K562 treated with DMSO at 1 percent for 4 hours (cell line): ENCODE data around the gene TOMM22. TPM values are rescaled to one million over a fixed set of nuclear protein-coding genes. Genes with fewer than 3 reads are reported as not detected.

Experiments
- total RNA-seq: library from RNA; unstranded; fragments of 300-600 nt; gene quantifications from 2 replicates; pipeline ENCODE4 v1.2.3, GENCODE V29; 2022; ENCODE audit not compliant: insufficient read depth

Gene TOMM22
- 9.8 and 11.7 TPM in 2 replicates for total RNA-seq

DNA sequence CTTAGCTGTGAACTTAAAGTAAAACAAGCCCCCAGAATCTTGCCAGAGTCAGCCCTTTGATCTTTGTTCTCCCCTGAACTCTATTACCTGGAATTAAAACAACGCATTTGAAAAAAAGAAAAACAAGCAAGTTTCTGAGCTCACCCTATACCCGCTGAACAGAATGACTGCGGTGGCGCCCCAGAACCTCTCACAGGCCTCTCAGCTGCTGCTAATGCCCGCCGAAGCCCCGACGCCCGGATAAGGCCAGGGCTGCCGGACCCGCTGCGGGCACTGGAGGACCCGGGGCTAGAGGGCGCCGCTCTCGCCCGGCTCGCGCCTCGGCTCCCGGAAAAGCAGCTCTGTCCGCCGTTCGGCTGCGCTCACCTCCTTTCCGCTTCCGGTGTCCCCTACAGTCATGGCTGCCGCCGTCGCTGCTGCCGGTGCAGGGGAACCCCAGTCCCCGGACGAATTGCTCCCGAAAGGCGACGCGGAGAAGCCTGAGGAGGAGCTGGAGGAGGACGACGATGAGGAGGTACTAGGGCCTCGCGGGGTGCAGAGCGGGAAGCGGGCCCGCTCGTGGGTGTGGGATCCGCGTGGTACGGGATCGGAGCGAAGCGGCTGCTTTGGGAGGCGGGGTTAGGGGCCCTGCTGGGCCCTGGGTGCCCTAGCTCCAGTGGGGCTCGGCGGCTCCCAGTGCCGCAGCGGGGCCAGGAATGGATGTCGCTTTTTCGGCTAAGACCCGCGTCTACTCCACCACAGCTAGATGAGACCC lies at the start of gene TOMM22:
Gene TOMM22 (plus strand): TSS at position 376 of the 754 bp plus-strand sequence. CDS start 22 bp downstream, at position 398.

DNA sequence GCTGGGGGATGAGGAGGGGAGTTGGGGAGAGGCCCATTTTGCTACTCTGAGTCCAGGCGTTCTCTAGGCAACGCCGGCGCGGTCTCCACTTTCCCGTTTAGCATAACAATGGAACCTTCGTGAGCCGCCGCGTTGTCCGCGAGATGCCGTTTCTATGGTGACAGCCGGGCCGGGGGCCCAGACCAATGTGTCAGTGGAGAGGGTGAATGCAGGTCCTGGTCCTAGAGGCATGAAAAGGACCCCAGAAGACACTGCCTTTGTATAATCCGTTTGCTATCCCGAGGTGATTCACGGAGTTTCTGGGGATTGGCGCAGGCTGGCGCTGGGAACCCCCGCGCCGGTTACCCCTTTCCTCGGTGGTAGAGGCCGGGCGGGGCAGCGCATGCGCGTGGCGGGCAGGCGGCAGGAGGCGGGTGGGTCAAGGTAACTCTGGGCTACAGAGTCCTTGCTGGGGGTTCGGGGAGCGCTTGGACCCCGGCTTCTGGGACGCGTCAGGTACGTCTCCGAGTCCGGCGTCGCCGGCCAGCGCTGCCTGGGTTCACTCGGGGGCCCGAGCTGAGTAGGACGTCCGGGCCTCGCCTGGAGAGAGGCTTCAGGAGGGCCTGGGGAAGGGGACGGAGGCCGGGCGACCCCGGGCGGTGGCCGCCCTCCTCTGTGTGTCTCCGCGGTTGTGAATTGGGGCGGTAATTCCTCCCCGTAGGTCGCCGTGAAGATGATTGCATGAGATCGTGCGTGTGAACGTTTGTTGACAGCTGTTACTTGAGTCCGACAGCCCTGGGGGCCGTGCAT lies 25.3 kb upstream of the TOMM22 start, which contains the start of the genes CBY1 and FAM227A:
Gene CBY1 (plus strand): TSS at position 383 of the 789 bp plus-strand sequence. CDS start 11,417 bp downstream, outside the sequence.
Gene FAM227A (minus strand): TSS at position 137 of the 789 bp plus-strand sequence. CDS start 6,224 bp downstream, outside the sequence.

DNA sequence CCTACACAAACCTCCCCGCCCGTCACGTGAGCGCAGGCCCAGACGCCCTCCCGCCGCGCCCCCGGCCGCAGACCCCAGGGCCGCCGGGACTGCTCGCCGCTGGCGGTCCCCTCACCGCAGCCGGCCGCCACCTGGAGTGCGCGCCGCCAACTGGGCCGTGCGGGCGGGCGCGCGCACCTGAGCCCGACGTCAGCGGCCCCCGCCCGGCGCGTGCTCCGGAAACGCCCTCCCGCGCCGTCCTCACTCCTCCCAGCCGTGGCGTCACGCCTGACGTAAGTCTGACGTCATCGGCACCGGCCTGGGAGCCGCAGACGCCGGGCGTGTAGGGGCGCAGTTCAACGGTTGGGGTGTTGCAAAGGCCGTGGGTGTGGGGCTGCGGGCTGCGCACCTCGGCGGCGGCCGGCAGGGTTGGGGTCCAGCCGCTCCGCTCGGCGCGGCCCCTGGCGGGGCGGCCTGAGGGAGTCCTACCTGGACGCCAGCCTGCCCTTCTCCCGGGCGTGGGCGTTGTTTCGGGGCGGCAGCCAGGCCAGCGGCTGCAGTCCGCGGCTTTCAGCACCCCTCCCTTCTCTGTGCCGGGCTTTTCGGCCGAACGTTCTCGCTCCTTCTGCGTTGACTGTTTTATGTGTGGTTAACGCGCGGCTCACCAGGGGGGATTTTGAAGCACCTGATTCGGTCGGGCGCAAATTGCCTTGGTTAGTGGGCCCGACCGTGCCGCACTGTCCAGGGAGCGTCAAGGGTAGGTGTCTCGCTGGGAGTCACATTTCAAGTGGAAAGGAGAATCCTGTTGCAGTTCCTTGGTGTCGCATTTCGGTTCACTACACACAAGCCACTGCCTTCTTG lies 19.3 kb downstream of the TOMM22 start, which contains the start of gene JOSD1:
Gene JOSD1 (minus strand): TSS at position 155 of the 840 bp plus-strand sequence. CDS start 956 bp downstream, outside the sequence.

DNA sequence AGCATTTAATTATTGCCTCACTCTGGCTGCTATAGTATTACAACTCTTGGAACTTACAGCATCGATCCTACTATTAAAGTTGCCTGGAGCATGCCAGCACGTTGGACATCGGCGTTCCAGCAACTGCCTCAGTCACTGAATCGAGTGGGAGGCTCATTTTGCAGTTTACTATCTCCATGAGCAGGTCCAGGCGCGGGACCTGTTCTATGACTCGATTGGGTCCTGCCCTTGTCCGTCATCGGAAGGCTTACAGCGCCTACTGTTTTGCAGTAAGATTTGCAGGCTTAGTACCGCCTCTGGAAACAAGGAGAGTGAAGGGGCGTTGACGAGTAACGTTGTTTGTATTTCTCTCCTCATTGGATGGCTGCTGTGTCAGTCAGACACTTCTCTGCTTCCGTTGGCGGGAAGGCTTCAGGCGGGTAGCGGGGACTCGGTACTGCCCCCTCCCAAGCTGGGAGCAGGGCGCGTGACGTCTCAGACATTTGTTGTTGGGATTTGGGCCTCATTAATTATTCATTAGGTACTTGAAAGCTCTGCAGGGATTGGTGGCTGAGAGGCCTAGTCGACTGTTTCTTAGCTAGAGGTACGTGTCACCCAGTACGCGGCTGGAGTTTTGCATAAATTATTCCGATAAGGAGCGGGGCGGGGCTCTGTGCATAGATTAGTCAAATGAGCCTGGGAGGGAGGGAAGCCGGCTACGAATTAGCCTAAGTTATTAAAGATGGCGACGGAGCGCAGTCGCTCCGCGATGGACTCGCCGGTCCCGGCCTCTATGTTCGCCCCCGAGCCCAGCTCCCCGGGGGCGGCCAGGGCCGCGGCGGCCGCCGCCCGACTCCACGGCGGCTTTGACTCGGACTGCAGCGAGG lies 23.7 kb downstream of the TOMM22 start, which contains the start of gene GTPBP1:
Gene GTPBP1 (plus strand): TSS at position 710 of the 866 bp plus-strand sequence. CDS start 12 bp downstream, at position 722.

Other genes starting within 250 kb of the TOMM22 start
- 0.50 TPM in 1 of 2 replicates, not detected in the other for gene KCNJ4, start 226.8 kb upstream of the TOMM22 start, total RNA-seq
- 19.1 and 24.7 TPM in 2 replicates for gene KDELR3, start 213.9 kb upstream of the TOMM22 start, total RNA-seq
- 88.7 and 121 TPM in 2 replicates for gene DDX17, start 175.6 kb upstream of the TOMM22 start, total RNA-seq
- gene DMC1, start 111.8 kb upstream of the TOMM22 start, total RNA-seq = 1.6 and 1.8 TPM in 2 replicates
- gene FAM227A, start 25.6 kb upstream of the TOMM22 start, total RNA-seq = 0.18 TPM in 1 of 2 replicates, not detected in the other
- 5.3 and 10.2 TPM in 2 replicates for gene CBY1, start 25.3 kb upstream of the TOMM22 start, total RNA-seq
- gene JOSD1, start 19.0 kb downstream of the TOMM22 start, total RNA-seq = 28.2 and 31.0 TPM in 2 replicates
- gene GTPBP1, start 24.0 kb downstream of the TOMM22 start, total RNA-seq = 15.0 and 27.6 TPM in 2 replicates
- 58.8 and 70.5 TPM in 2 replicates for gene SUN2, start 74.0 kb downstream of the TOMM22 start, total RNA-seq
- gene DNAL4, start 112.2 kb downstream of the TOMM22 start, total RNA-seq = 13.0 and 16.8 TPM in 2 replicates
- gene NPTXR, start 162.1 kb downstream of the TOMM22 start, total RNA-seq = 3.1 and 5.0 TPM in 2 replicates
- 6.0 and 6.8 TPM in 2 replicates for gene CBX6, start 190.3 kb downstream of the TOMM22 start, total RNA-seq